GM23248 (cell line): ENCODE data around the gene KCNJ18.
"Not testable (repeated sequence)": the region's sequence is repeated elsewhere in the genome, so short reads cannot be mapped to it uniquely, and the experiment has no call there.

Experiments
- EZH2 ChIP-seq: fragments of 200-600 bp; sonication (generic); IDR thresholded peaks from 2 replicates; pipeline ENCODE4 v1.6.1; 2018; ENCODE audit warnings: antibody characterized with exemption, mild to moderate bottlenecking; ENCODE audit not compliant: insufficient read depth, poor library complexity, severe bottlenecking
- EZH2phosphoT487 ChIP-seq: fragments of 200-600 bp; sonication (generic); IDR thresholded peaks from 2 replicates; pipeline ENCODE4 v1.6.1; 2018; ENCODE audit warnings: antibody characterized with exemption, moderate library complexity, mild to moderate bottlenecking, low read depth; ENCODE audit not compliant: insufficient read depth

DNA sequence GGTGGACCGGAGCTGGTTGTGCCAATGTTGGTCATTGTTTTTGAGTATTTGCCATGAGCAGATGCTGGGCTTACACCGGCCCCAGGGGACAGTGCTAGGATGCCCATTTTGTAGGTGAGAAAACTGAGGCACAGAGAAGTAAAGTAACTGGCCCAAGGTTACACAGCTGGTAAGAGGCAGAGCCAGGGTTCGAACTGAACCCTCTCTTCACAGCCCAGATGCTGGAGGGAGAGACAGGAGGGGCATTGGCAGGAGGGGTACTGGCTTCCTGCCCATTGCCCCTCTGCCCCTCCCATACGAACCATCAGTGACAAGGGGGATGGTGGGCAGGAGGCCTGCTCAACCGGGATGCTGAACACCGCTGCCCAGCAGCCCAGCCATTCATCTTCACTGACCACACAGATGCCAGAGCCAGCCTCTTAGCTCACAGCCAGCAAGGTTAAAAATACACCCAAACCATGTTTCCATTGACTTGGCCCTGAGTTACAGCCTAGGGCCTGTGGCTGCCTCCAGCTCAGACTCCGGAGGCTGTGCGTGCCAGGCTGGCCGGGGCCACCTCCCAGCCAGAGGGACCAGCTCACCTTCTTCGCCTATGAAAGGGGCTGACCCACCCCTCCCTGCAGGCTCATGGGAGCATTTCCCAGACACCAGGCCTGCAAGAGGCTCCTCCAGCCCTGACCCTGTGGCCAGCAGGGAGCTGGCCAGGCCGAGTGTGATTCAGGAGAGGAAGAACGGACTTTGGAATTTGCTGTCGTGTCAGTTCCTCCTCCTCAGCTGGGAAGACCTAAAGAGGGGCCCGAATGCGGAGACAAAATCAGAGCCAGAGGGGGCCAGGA is 57.6 kb downstream of the KCNJ18 start:
- not testable (repeated sequence) for TF ChIP-seq EZH2, EZH2phosphoT487
